ENCODE results near the gene SETBP1. TPM values are rescaled to one million over a fixed set of nuclear protein-coding genes. Genes with fewer than 3 reads are reported as not detected.

Gene SETBP1
- total and polyA plus RNA-seq, 9 of the 15 experiments (the other 6 are each of a cell fraction or from before 2014, with no cell fraction given) = under 0.01 to 0.13 (median 0.04) TPM

- in situ Hi-C loops (cut with MboI) (no loop called here), intact Hi-C loops (cut with micrococcal nuclease) (no loop called here)
- POLR2A ChIA-PET = interaction anchor here (0.6 kb wide), 1 partner anchor 14 kb away, joined by 3 read pairs; no protein-coding TSS in a partner anchor
- H3K79me2 ChIP-seq (ENCODE audit: control insufficient read depth, insufficient read depth, low read length) = no peaks in the 10 kb centered on the region
- no peak overlapping the region for H3K4me2 ChIP-seq (ENCODE audit: insufficient read depth, low read length)
- H3K27ac ChIP-seq (ENCODE audit: extremely low read depth, low read depth, low read length) = no peak overlapping the region
- no peaks in the 10 kb centered on the region for H3K36me3 ChIP-seq (ENCODE audit: control insufficient read depth, insufficient read depth, low read length)
- H3K4me3 ChIP-seq = no peak overlapping the region
- CTCF ChIA-PET (ENCODE audit: low intra/inter-chr PET ratio) = no interaction called here
- 0% methylated on average over 1 of the region's 1 CpG for WGBS (ENCODE audit: insufficient coverage, low coverage, missing lambda C conversion rate)
- no peaks in the 10 kb centered on the region for H4K20me1 ChIP-seq (replicated peaks; ENCODE audit: control insufficient read depth, insufficient read depth, low read length)
- H3K9ac ChIP-seq (ENCODE audit: insufficient read depth in 1 of 2, low read depth in 2 of 2, low read length in 2 of 2) = no peak overlapping the region
- H2AFZ ChIP-seq (ENCODE audit: low read depth, low read length) = no peak overlapping the region
- no peaks in the 10 kb centered on the region for H3K4me1 ChIP-seq (replicated peaks in 1 of 2; ENCODE audit: control insufficient read depth in 2 of 2, insufficient read depth in 2 of 2, low read length in 2 of 2)
- H3K9me3 ChIP-seq (replicated peaks; ENCODE audit: control insufficient read depth, insufficient read depth, low read depth, low read length) = no peaks in the 10 kb centered on the region
- ATAC-seq (no peak), FAIRE-seq (no peak), DNase-seq (ENCODE audit: extremely low read depth in 1 of 4, low spot score in 3 of 4) (no peak)
- H3K27me3 ChIP-seq (ENCODE audit: control insufficient read depth in 2 of 2, insufficient read depth in 2 of 2, low read length in 2 of 2) = no peaks in the 10 kb centered on the region
- no TSS peak for BruUV-seq (replicated peaks)
- H3K9me1 ChIP-seq (ENCODE audit: control insufficient read depth, insufficient read depth, low read length) = no peaks in the 10 kb centered on the region
- TF ChIP-seq ZNF324 (CRISPR knock-in tag; IDR thresholded peaks at IDR 0.05) (no peak), POU5F1 (IDR thresholded peaks at IDR 0.05; ENCODE audit: borderline replicate concordance, low read depth, low read length, partially characterized antibody) (no peak), TAL1 (IDR thresholded peaks at IDR 0.05) (no peak), NBN (IDR thresholded peaks at IDR 0.05; ENCODE audit: low read depth) (no peak), PRPF4 (IDR thresholded peaks at IDR 0.05; ENCODE audit: insufficient read depth, low read depth, low read length, poor library complexity, severe bottlenecking) (no peak), NCOA2 (IDR thresholded peaks at IDR 0.05; ENCODE audit: partially characterized antibody in 2 of 2) (no peak), IFI16 (CRISPR knock-in tag; IDR thresholded peaks at IDR 0.05) (no peak), ZNF3 (CRISPR knock-in tag; IDR thresholded peaks at IDR 0.05) (no peak), ZBTB8A (IDR thresholded peaks at IDR 0.05; ENCODE audit: partially characterized antibody) (no peak), SIRT6 (IDR thresholded peaks at IDR 0.05; ENCODE audit: low read depth, low read length) (no peak), BRCA1 (IDR thresholded peaks at IDR 0.05) (no peak), BRCA1 (CRISPR knock-in tag; IDR thresholded peaks at IDR 0.05) (no peak), PURB (CRISPR knock-in tag; IDR thresholded peaks at IDR 0.05; ENCODE audit: low read depth) (no peak), ZNF740 (CRISPR knock-in tag; IDR thresholded peaks at IDR 0.05) (no peak), ZNF740 (tag; IDR thresholded peaks at IDR 0.05) (no peak), SOX6 (IDR thresholded peaks at IDR 0.05) (no peak), TOE1 (IDR thresholded peaks at IDR 0.05; ENCODE audit: borderline replicate concordance) (no peak), TOE1 (CRISPR knock-in tag; IDR thresholded peaks at IDR 0.05; ENCODE audit: borderline replicate concordance, low read depth) (no peak)
- TF ChIP-seq, protein P1, sequence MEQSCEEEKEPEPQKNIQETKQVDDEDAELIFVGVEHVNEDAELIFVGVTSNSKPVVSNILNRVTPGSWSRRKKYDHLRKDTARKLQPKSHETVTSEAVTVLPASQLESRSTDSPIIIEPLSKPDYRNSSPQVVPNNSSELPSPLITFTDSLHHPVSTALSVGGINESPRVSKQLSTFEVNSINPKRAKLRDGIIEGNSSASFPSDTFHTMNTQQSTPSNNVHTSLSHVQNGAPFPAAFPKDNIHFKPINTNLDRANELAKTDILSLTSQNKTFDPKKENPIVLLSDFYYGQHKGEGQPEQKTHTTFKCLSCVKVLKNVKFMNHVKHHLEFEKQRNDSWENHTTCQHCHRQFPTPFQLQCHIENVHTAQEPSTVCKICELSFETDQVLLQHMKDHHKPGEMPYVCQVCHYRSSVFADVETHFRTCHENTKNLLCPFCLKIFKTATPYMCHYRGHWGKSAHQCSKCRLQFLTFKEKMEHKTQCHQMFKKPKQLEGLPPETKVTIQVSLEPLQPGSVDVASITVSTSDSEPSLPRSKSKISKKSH (CRISPR knock-in tag; IDR thresholded peaks at IDR 0.05) = no peak
- TF ChIP-seq, protein P2, sequence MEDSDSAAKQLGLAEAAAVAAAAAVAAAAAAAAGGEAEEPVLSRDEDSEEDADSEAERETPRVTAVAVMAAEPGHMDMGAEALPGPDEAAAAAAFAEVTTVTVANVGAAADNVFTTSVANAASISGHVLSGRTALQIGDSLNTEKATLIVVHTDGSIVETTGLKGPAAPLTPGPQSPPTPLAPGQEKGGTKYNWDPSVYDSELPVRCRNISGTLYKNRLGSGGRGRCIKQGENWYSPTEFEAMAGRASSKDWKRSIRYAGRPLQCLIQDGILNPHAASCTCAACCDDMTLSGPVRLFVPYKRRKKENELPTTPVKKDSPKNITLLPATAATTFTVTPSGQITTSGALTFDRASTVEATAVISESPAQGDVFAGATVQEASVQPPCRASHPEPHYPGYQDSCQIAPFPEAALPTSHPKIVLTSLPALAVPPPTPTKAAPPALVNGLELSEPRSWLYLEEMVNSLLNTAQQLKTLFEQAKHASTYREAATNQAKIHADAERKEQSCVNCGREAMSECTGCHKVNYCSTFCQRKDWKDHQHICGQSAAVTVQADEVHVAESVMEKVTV (CRISPR knock-in tag; IDR thresholded peaks at IDR 0.05) = no peak
Measured at GRCh38 chr18:44799907-44800421, 119.3 kb downstream of the SETBP1 start.
